ENCODE measurements around the gene LPCAT2.

The LPCAT2 gene

DNA sequence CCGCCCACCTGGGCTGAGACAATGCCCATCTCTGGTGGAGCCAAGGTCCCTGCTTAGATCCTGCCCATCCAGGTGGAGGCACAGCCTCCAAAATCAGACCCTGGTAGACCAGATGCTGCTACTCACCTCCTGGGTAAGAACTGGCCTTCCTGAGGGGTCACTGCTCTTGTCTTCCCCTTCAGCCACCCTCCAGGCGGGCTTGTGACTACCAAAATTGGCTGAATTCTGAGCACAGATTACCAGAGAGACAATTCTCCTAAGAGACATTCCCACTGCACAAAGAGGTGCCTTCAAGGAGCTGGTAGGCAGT, 19.0 kb upstream of the LPCAT2 start:
- Histone ChIP-seq H2BK15ac (ENCODE audit: low read length) (no peak overlapping the region), H3K36me3 (replicated peaks in 1 of 2; ENCODE audit: control insufficient read depth in 2 of 2, insufficient read depth in 2 of 2, low read length in 2 of 2) (peaks cover 15 to 98% of the 10 kb centered on the region in 2 donors), H4K91ac (ENCODE audit: low read depth, low read length, poor library complexity) (no peak overlapping the region), H3K4ac (ENCODE audit: low read length) (no peak overlapping the region), H3K4me1 (ENCODE audit: control insufficient read depth in 2 of 2, insufficient read depth in 1 of 2, low read depth in 1 of 2, low read length in 2 of 2) (peaks cover 1% of the 10 kb centered on the region in 2 donors), H3K9me3 (replicated peaks in 1 of 2; ENCODE audit: control insufficient read depth in 2 of 2, insufficient read depth in 1 of 2, low read depth in 1 of 2, low read length in 2 of 2) (no peaks in the 10 kb centered on the region), H3K9ac (ENCODE audit: low read depth, low read length, poor library complexity) (no peak overlapping the region), H2AFZ (ENCODE audit: low read length) (no peak overlapping the region), H4K8ac (ENCODE audit: low read depth, low read length) (no peak overlapping the region), H2AK5ac (ENCODE audit: low read depth, low read length) (no peak overlapping the region), H3K4me2 (ENCODE audit: insufficient read depth, low read length, poor library complexity, severe bottlenecking) (no peak overlapping the region), H2BK120ac (ENCODE audit: low read depth, low read length) (no peak overlapping the region), H3K27me3 (ENCODE audit: control insufficient read depth in 3 of 3, insufficient read depth in 3 of 3, low read depth in 1 of 3, low read length in 3 of 3) (no peaks in the 10 kb centered on the region), H3K14ac (ENCODE audit: low read length) (no peak overlapping the region), H3K18ac (ENCODE audit: low read length) (no peak overlapping the region), H3K79me1 (ENCODE audit: low read depth, low read length) (no peaks in the 10 kb centered on the region), H3K23ac (ENCODE audit: low read depth, low read length, poor library complexity) (peak overlapping the region; percentile 8), H3K4me3 (ENCODE audit: low read length in 2 of 2) (no peak overlapping the region), H2BK5ac (ENCODE audit: low read length) (no peak overlapping the region), H3K27ac (replicated peaks; ENCODE audit: low read length) (no peak overlapping the region), H2BK12ac (ENCODE audit: low read length) (no peak overlapping the region)
- no peak for DNase-seq (ENCODE audit: low spot score)
- no CpG with 5 or more reads among the region's 2 CpGs for WGBS, 2 donors (ENCODE audit: extremely low coverage in 2 of 2, insufficient read length in 2 of 2, insufficient replicate concordance in 1 of 2)

DNA sequence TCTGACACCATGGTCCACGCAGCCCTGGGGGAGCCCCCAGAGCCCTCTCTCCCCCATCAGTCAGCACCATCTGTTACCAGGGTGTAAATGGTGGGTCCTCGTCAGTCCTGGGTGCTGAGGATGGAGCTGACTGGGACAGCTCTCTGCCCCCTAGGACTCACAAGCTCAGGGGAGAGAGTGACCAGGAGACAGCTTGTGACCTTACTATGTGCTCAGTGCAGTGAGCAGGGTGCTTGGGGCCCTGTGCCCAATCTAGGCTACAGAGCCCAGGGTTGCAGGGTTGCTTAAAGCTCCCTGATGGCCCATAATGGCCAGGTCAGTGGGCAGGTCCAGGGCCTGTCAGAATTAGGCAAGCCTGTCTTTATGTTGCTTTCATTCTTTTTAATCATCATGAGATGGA, 18.6 kb upstream of the LPCAT2 start:
- WGBS, 2 donors (ENCODE audit: extremely low coverage in 2 of 2, insufficient read length in 2 of 2, insufficient replicate concordance in 1 of 2): no CpG with 5 or more reads among the region's 2 CpGs
- no peak overlapping the region for H3K18ac ChIP-seq (ENCODE audit: low read length)

DNA sequence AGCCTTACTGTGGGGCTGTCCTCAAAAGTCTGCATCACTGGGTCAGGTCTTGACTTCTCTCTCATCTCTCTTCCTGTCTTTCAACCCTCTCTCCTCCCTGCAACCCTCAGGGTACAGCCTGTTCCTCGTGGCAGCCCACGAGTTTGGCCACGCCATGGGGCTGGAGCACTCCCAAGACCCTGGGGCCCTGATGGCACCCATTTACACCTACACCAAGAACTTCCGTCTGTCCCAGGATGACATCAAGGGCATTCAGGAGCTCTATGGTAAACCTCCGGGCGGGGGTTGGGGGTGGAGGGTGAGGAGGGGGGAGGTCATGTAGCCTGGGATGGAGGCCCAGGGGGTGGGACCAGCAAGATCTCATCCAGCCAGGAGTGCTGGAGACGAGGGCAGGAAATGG, 17.2 kb upstream of the LPCAT2 start:
- Histone ChIP-seq H3K27ac (replicated peaks; ENCODE audit: low read length) (no peak overlapping the region), H2AFZ (ENCODE audit: low read length) (no peak overlapping the region), H3K36me3 (replicated peaks in 1 of 2; ENCODE audit: control insufficient read depth in 2 of 2, insufficient read depth in 2 of 2, low read length in 2 of 2) (peaks cover 11 to 98% of the 10 kb centered on the region in 2 donors), H2BK12ac (ENCODE audit: low read length) (no peak overlapping the region), H3K23ac (ENCODE audit: low read depth, low read length, poor library complexity) (no peak overlapping the region), H2AK5ac (ENCODE audit: low read depth, low read length) (no peak overlapping the region), H3K4me1 (ENCODE audit: control insufficient read depth in 2 of 2, insufficient read depth in 1 of 2, low read depth in 1 of 2, low read length in 2 of 2) (peaks cover 2 to 5% of the 10 kb centered on the region in 2 donors), H3K14ac (ENCODE audit: low read length) (no peak overlapping the region), H2BK5ac (ENCODE audit: low read length) (no peak overlapping the region), H3K79me1 (ENCODE audit: low read depth, low read length) (no peaks in the 10 kb centered on the region), H3K27me3 (ENCODE audit: control insufficient read depth in 3 of 3, insufficient read depth in 3 of 3, low read depth in 1 of 3, low read length in 3 of 3) (no peaks in the 10 kb centered on the region), H3K4ac (ENCODE audit: low read length) (no peak overlapping the region), H3K9ac (ENCODE audit: low read depth, low read length, poor library complexity) (no peak overlapping the region), H4K8ac (ENCODE audit: low read depth, low read length) (no peak overlapping the region), H3K4me3 (ENCODE audit: low read length in 2 of 2) (no peak overlapping the region), H3K9me3 (replicated peaks in 1 of 2; ENCODE audit: control insufficient read depth in 2 of 2, insufficient read depth in 1 of 2, low read depth in 1 of 2, low read length in 2 of 2) (no peaks in the 10 kb centered on the region), H2BK120ac (ENCODE audit: low read depth, low read length) (no peak overlapping the region), H3K18ac (ENCODE audit: low read length) (no peak overlapping the region), H2BK15ac (ENCODE audit: low read length) (no peak overlapping the region), H4K91ac (ENCODE audit: low read depth, low read length, poor library complexity) (no peak overlapping the region), H3K4me2 (ENCODE audit: insufficient read depth, low read length, poor library complexity, severe bottlenecking) (no peak overlapping the region)
- no peak for DNase-seq (ENCODE audit: low spot score)
- WGBS, 2 donors (ENCODE audit: extremely low coverage in 2 of 2, insufficient read length in 2 of 2, insufficient replicate concordance in 1 of 2): no CpG with 5 or more reads among the region's 7 CpGs

More for the DNA sequence above, 18.6 kb upstream of the LPCAT2 start:
- Histone ChIP-seq H3K4ac (ENCODE audit: low read length) (no peak overlapping the region), H4K91ac (ENCODE audit: low read depth, low read length, poor library complexity) (no peak overlapping the region), H3K36me3 (replicated peaks in 1 of 2; ENCODE audit: control insufficient read depth in 2 of 2, insufficient read depth in 2 of 2, low read length in 2 of 2) (peaks cover 11 to 98% of the 10 kb centered on the region in 2 donors), H3K9ac (ENCODE audit: low read depth, low read length, poor library complexity) (no peak overlapping the region), H2BK12ac (ENCODE audit: low read length) (no peak overlapping the region), H3K4me3 (ENCODE audit: low read length in 2 of 2) (no peak overlapping the region), H2BK15ac (ENCODE audit: low read length) (no peak overlapping the region), H4K8ac (ENCODE audit: low read depth, low read length) (no peak overlapping the region), H2AFZ (ENCODE audit: low read length) (no peak overlapping the region), H3K4me2 (ENCODE audit: insufficient read depth, low read length, poor library complexity, severe bottlenecking) (no peak overlapping the region), H2BK5ac (ENCODE audit: low read length) (no peak overlapping the region), H2AK5ac (ENCODE audit: low read depth, low read length) (no peak overlapping the region), H3K23ac (ENCODE audit: low read depth, low read length, poor library complexity) (no peak overlapping the region), H3K27ac (replicated peaks; ENCODE audit: low read length) (no peak overlapping the region), H3K79me1 (ENCODE audit: low read depth, low read length) (no peaks in the 10 kb centered on the region), H2BK120ac (ENCODE audit: low read depth, low read length) (no peak overlapping the region), H3K27me3 (ENCODE audit: control insufficient read depth in 3 of 3, insufficient read depth in 3 of 3, low read depth in 1 of 3, low read length in 3 of 3) (no peaks in the 10 kb centered on the region), H3K9me3 (replicated peaks in 1 of 2; ENCODE audit: control insufficient read depth in 2 of 2, insufficient read depth in 1 of 2, low read depth in 1 of 2, low read length in 2 of 2) (no peaks in the 10 kb centered on the region), H3K4me1 (ENCODE audit: control insufficient read depth in 2 of 2, insufficient read depth in 1 of 2, low read depth in 1 of 2, low read length in 2 of 2) (peaks cover 2 to 5% of the 10 kb centered on the region in 2 donors), H3K14ac (ENCODE audit: low read length) (no peak overlapping the region)
- DNase-seq (ENCODE audit: low spot score): no peak

DNA sequence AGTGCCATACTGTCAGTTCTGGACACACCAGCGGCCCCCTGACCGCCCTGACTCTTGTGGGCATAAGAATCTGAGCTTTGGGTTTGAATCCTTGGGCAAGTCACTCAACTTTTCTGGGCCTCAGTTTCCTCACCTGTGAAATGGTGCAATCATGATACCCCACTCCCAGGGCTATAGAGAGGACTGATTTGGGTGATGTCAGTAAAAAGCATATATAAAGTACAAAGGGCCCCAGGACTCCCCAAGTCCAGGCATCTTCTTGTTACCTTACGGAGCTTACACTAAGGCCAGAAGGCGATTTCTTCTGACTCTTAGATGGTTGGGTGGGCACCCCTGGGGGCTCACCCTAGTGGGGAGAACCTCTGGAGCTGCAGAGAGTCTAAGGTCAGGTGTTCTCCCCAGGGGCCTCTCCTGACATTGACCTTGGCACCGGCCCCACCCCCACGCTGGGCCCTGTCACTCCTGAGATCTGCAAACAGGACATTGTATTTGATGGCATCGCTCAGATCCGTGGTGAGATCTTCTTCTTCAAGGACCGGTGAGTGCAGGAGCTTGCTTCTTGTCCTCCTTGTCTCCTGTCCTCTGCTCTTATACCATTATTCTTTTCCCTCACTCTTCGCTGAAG, 16.0 kb upstream of the LPCAT2 start:
- Histone ChIP-seq H2AFZ (ENCODE audit: low read length) (no peak overlapping the region), H3K23ac (ENCODE audit: low read depth, low read length, poor library complexity) (no peak overlapping the region), H3K4me3 (ENCODE audit: low read length in 2 of 2) (no peak overlapping the region), H2AK5ac (ENCODE audit: low read depth, low read length) (no peak overlapping the region), H3K36me3 (replicated peaks in 1 of 2; ENCODE audit: control insufficient read depth in 2 of 2, insufficient read depth in 2 of 2, low read length in 2 of 2) (peaks cover 11 to 98% of the 10 kb centered on the region in 2 donors), H4K8ac (ENCODE audit: low read depth, low read length) (no peak overlapping the region), H3K27ac (replicated peaks; ENCODE audit: low read length) (no peak overlapping the region), H4K91ac (ENCODE audit: low read depth, low read length, poor library complexity) (no peak overlapping the region), H2BK120ac (ENCODE audit: low read depth, low read length) (no peak overlapping the region), H3K18ac (ENCODE audit: low read length) (no peak overlapping the region), H3K4me2 (ENCODE audit: insufficient read depth, low read length, poor library complexity, severe bottlenecking) (no peak overlapping the region), H2BK5ac (ENCODE audit: low read length) (no peak overlapping the region), H3K4ac (ENCODE audit: low read length) (no peak overlapping the region), H3K14ac (ENCODE audit: low read length) (no peak overlapping the region), H3K9me3 (replicated peaks in 1 of 2; ENCODE audit: control insufficient read depth in 2 of 2, insufficient read depth in 1 of 2, low read depth in 1 of 2, low read length in 2 of 2) (no peaks in the 10 kb centered on the region), H2BK12ac (ENCODE audit: low read length) (no peak overlapping the region), H3K27me3 (ENCODE audit: control insufficient read depth in 3 of 3, insufficient read depth in 3 of 3, low read depth in 1 of 3, low read length in 3 of 3) (no peaks in the 10 kb centered on the region), H2BK15ac (ENCODE audit: low read length) (no peak overlapping the region), H3K79me1 (ENCODE audit: low read depth, low read length) (no peaks in the 10 kb centered on the region), H3K9ac (ENCODE audit: low read depth, low read length, poor library complexity) (no peak overlapping the region), H3K4me1 (ENCODE audit: control insufficient read depth in 2 of 2, insufficient read depth in 1 of 2, low read depth in 1 of 2, low read length in 2 of 2) (peaks cover 2 to 5% of the 10 kb centered on the region in 2 donors)
- no peak for DNase-seq (ENCODE audit: low spot score)
- WGBS, 2 donors (ENCODE audit: extremely low coverage in 2 of 2, insufficient read length in 2 of 2, insufficient replicate concordance in 1 of 2): no CpG with 5 or more reads among the region's 10 CpGs
